Brain microvascular endothelial cell (primary cell): Measurements from ENCODE around the gene SUMO2.
A peak's percentile ranks its signal among the peaks of the same experiment; 100 is the strongest.
"Not testable (repeated sequence)": the region's sequence is repeated elsewhere in the genome, so short reads cannot be mapped to it uniquely, and the experiment has no call there.

Experiments used
- DNase-seq: peaks from one replicate; pipeline ENCODE4 v3.0.0-alpha.2; 2020
- H3K27ac ChIP-seq: fragments of 250-450 bp; sonication (Bioruptor Pico); 2 replicates; pipeline ENCODE4 v1.5.1; 2020; ENCODE audit warnings: mild to moderate bottlenecking, moderate library complexity
- H3K27me3 ChIP-seq: fragments of 250-450 bp; sonication (Bioruptor Pico); replicated peaks from 2 replicates; pipeline ENCODE4 v1.5.1; 2020; ENCODE audit warnings: mild to moderate bottlenecking
- H3K36me3 ChIP-seq: fragments of 250-450 bp; sonication (Bioruptor Pico); replicated peaks from 2 replicates; pipeline ENCODE4 v1.5.1; 2020; ENCODE audit warnings: mild to moderate bottlenecking
- H3K4me3 ChIP-seq: 2 replicates; pipeline ENCODE4 v1.5.1; 2011; ENCODE audit warnings: low read depth, mild to moderate bottlenecking, control low read depth, low read length, moderate library complexity
- in situ Hi-C: cut with HindIII; loops from 2 replicates; pipeline ENCODE4 v1.10.0; 2017; ENCODE audit warnings: low sequenced_read_pairs, low pct_ligation_motif_present
- TF ChIP-seq, protein P1 (sequence below): IDR thresholded peaks from 2 replicates; pipeline ENCODE4 v1.5.1; 2011; ENCODE audit warnings: low read depth, mild to moderate bottlenecking, moderate library complexity, low read length, control low read depth, inconsistent platforms; ENCODE audit errors: missing control alignments

SUMO2 gene

GRCh38 chr17:75135452-75135851, 47.3 kb downstream of the SUMO2 start:
- no peak overlapping the region for H3K4me3 ChIP-seq
- H3K27me3 ChIP-seq, result no peaks in the 10 kb centered on the region
- H3K27ac ChIP-seq, result no peak overlapping the region
- no peak for DNase-seq
- in situ Hi-C loops, result no loop called here
- H3K36me3 ChIP-seq, result peaks cover 11% of the 10 kb centered on the region
- TF ChIP-seq, protein P1, sequence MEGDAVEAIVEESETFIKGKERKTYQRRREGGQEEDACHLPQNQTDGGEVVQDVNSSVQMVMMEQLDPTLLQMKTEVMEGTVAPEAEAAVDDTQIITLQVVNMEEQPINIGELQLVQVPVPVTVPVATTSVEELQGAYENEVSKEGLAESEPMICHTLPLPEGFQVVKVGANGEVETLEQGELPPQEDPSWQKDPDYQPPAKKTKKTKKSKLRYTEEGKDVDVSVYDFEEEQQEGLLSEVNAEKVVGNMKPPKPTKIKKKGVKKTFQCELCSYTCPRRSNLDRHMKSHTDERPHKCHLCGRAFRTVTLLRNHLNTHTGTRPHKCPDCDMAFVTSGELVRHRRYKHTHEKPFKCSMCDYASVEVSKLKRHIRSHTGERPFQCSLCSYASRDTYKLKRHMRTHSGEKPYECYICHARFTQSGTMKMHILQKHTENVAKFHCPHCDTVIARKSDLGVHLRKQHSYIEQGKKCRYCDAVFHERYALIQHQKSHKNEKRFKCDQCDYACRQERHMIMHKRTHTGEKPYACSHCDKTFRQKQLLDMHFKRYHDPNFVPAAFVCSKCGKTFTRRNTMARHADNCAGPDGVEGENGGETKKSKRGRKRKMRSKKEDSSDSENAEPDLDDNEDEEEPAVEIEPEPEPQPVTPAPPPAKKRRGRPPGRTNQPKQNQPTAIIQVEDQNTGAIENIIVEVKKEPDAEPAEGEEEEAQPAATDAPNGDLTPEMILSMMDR, result no peak

- DNase-seq, H3K27me3 ChIP-seq, H3K36me3 ChIP-seq, H3K27ac ChIP-seq, in situ Hi-C loops, H3K4me3 ChIP-seq: not testable (repeated sequence)
These were observed 49.0 kb downstream of the SUMO2 start for GRCh38 chr17:75133607-75134347.

GRCh38 chr17:75133001-75133400, 49.8 kb downstream of the SUMO2 start:
- DNase-seq, result no peak
- Histone ChIP-seq H3K36me3 (peaks cover 6% of the 10 kb centered on the region), H3K27ac (no peak overlapping the region), H3K4me3 (no peak overlapping the region), H3K27me3 (no peaks in the 10 kb centered on the region)
- in situ Hi-C loops, result no loop called here
- TF ChIP-seq, protein P1, result no peak

- in situ Hi-C loops, H3K27me3 ChIP-seq, H3K36me3 ChIP-seq: not testable (repeated sequence)
These were observed 50.5 kb downstream of the SUMO2 start for GRCh38 chr17:75132018-75133000.

DNA sequence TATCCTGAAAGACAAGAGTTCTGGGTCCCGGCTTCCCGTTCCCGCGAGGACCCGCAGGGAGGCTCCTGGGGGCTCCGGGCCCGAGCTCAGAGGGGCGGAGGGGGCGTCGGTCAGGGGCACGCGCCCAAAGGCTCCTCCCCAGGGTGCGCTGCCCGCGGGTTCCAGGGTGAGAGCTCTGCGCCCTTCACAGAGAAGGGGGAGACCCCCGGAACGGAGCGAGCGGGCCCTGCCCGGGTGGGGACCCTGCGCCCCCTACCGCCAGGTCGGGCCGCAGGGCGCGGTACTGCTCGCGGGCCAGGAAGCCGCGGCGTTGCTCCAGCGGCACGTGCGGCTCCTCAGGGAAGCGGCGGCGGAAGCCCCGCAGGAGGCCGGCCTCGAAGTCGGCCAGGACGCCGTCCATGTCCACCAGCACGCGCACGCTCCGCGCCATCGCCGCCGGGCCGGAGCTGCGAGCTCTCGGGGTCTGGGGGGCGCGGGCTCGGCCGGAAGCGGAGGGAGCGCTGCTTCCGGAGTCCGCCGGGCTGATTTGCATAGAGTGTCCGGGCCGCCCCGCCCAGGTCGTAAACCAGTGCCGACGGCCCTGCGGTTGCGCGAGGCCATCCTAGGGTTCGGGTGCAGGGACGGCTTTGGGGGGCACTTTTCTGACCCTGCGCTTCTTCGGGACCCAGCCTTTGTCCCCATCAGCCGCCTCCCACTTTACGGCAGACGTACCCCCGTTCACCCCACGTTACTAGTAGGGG, 51.3 kb downstream of the SUMO2 start, which contains the start of gene NT5C:
TSS of gene NT5C (minus strand) at position 465 of the 740 bp plus-strand sequence. CDS start at position 430, 35 bp downstream.
- Histone ChIP-seq H3K36me3 (peaks cover 6% of the 10 kb centered on the region), H3K4me3 (peak within 1 kb of the TSS; percentile 77), H3K27me3 (no peaks in the 10 kb centered on the region), H3K27ac (peak within 1 kb of the TSS; percentile 14)
- in situ Hi-C loops, result no loop called here
- TF ChIP-seq, protein P1, result peak; percentile 57
- DNase-seq, result peak; percentile 48

More at GRCh38 chr17:75132018-75133000, 50.5 kb downstream of the SUMO2 start:
- Histone ChIP-seq H3K4me3 (peak overlapping the region; percentile 77), H3K27ac (peak overlapping the region; percentile 14)
- DNase-seq, result not testable (repeated sequence)

GRCh38 chr17:75130632-75131277, 52.0 kb downstream of the SUMO2 start:
- no peak overlapping the region for H3K27ac ChIP-seq
- peak overlapping the region; percentile 77 for H3K4me3 ChIP-seq
- TF ChIP-seq, protein P1, result peak; percentile 78
- no peaks in the 10 kb centered on the region for H3K27me3 ChIP-seq
- peak; percentile 51 for DNase-seq
- in situ Hi-C loops, result no loop called here
- peaks cover 6% of the 10 kb centered on the region for H3K36me3 ChIP-seq
